ENCODE results near the gene ATP8B4.
A peak's percentile ranks its signal among the peaks of the same experiment; 100 is the strongest.

ATP8B4 gene

GRCh38 chr15:50059883-50060282 is 59.1 kb downstream of the ATP8B4 start:
- DNase-seq: no peak

GRCh38 chr15:50059203-50059772 is 59.7 kb downstream of the ATP8B4 start:
- no peak for DNase-seq

GRCh38 chr15:50057905-50058639 is 61.0 kb downstream of the ATP8B4 start:
- no peak for DNase-seq

GRCh38 chr15:50057196-50057595 is 61.8 kb downstream of the ATP8B4 start:
- no peak for DNase-seq

- DNase-seq: no peak
Measured at GRCh38 chr15:50055750-50056157, 63.3 kb downstream of the ATP8B4 start.

GRCh38 chr15:50055332-50055731 is 63.7 kb downstream of the ATP8B4 start:
- no peak for DNase-seq

- no peak for DNase-seq
Measured at GRCh38 chr15:50053055-50053856, 65.8 kb downstream of the ATP8B4 start.

GRCh38 chr15:50051811-50052419 is 67.1 kb downstream of the ATP8B4 start:
- DNase-seq: peak; percentile 22 to 32

GRCh38 chr15:50050986-50051743 is 67.9 kb downstream of the ATP8B4 start:
- DNase-seq: no peak

- DNase-seq: no peak
Measured at GRCh38 chr15:50049871-50050270, 69.2 kb downstream of the ATP8B4 start.

- DNase-seq: no peak
Measured at GRCh38 chr15:50046867-50047266, 72.2 kb downstream of the ATP8B4 start.

- peak in 1 of 2 donors; percentile 9 for DNase-seq
Measured at GRCh38 chr15:50046159-50046558, 72.9 kb downstream of the ATP8B4 start.

GRCh38 chr15:50044904-50045303 is 74.1 kb downstream of the ATP8B4 start:
- no peak for DNase-seq

GRCh38 chr15:50044406-50044805 is 74.6 kb downstream of the ATP8B4 start:
- DNase-seq: no peak

- DNase-seq: no peak
Measured at GRCh38 chr15:50042775-50043174, 76.3 kb downstream of the ATP8B4 start.

GRCh38 chr15:50030456-50030855 is 88.6 kb downstream of the ATP8B4 start:
- no peak for DNase-seq

GRCh38 chr15:50028326-50028725 is 90.7 kb downstream of the ATP8B4 start:
- DNase-seq: no peak

- DNase-seq: no peak
Measured at GRCh38 chr15:50024281-50024680, 94.8 kb downstream of the ATP8B4 start.

GRCh38 chr15:50018491-50018890 is 100.5 kb downstream of the ATP8B4 start:
- no peak for DNase-seq

- DNase-seq: no peak
Measured at GRCh38 chr15:50017522-50017921, 101.5 kb downstream of the ATP8B4 start.

GRCh38 chr15:50016951-50017350 is 102.1 kb downstream of the ATP8B4 start:
- DNase-seq: no peak

- no peak for DNase-seq
Measured at GRCh38 chr15:50012790-50013189, 106.2 kb downstream of the ATP8B4 start.

GRCh38 chr15:50009634-50010033 is 109.4 kb downstream of the ATP8B4 start:
- no peak for DNase-seq
